Activated CD8-positive, alpha-beta memory T cell treated with anti-CD3 and anti-CD28 coated beads for 48 hours (primary cell): ENCODE results near the gene TTC39C.

Experiments
- DNase-seq, 3 experiments: peaks; one replicate each; pipeline ENCODE4 v3.0.0-alpha.2; 2020; ENCODE audit warnings: low read depth in 2 of 3, low spot score in 2 of 3

The TTC39C gene

GRCh38 chr18:24076950-24077349 lies 62.4 kb downstream of the TTC39C start:
- DNase-seq = no peak

DNA sequence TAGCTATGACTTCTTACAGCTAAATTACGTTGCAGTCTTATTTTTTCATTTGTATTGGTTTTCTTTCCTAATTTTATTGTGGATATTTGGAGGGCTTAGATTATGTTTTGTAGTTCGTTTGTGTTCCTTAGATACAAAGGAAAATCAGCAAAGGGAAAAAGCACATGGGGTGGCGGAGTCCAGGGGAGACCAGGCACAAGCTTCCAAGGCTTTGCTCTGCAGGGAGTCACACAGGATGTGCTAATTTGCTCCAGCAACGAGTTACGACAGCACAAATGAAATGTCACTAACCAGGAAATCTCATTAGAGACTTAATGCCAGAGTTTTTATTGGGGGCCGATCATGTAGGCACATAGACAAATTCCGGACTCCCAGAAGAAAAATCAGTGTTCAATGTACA lies 63.8 kb downstream of the TTC39C start:
- DNase-seq = no peak

DNA sequence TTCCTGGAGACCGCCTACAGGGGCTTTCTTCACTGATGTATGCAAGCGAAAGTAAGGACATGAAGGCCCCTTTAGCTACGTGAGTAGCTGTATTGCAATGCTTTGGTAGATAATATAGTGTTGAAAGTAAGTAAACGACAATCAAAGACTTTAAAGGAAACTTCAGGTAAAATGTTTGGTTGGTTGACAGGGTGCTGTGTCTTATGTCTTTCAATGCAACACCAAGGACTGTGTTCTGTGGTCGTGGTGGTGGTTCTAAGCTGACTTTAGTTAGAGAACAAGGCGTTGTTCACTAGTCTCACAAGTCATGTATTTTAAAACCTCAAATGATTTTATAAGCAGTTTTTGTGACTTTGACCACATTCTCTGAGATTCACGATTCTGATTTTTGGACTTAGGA lies 66.3 kb downstream of the TTC39C start:
- no peak for DNase-seq

- DNase-seq = no peak
Observed at GRCh38 chr18:24083550-24083949, 69.0 kb downstream of the TTC39C start.

GRCh38 chr18:24086082-24086481 lies 71.5 kb downstream of the TTC39C start:
- DNase-seq = no peak

- DNase-seq = no peak
Observed at GRCh38 chr18:24089076-24089475, 74.5 kb downstream of the TTC39C start.

GRCh38 chr18:24089515-24090337 lies 75.2 kb downstream of the TTC39C start:
- no peak for DNase-seq

DNA sequence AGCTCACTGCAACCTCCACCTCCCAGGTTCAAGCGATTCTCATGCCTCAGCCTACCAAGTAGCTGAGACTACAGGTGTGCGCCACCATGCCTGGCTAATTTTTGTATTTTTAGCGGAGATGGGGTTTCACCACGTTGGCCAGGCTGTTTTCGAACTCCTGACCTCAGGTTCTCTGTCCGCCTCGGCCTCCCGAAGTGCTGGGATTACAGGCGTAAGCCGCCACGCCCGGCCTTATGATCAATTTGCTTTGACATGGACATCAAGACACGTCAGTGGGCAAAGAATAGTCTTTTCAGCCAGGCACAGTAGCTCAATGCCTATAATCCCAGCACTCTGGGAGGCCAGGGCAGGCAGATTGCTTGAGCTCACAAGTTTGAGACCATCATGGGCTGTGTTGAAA lies 76.3 kb downstream of the TTC39C start:
- DNase-seq = no peak

- no peak for DNase-seq
Observed at GRCh38 chr18:24094561-24094960, 80.0 kb downstream of the TTC39C start.

DNA sequence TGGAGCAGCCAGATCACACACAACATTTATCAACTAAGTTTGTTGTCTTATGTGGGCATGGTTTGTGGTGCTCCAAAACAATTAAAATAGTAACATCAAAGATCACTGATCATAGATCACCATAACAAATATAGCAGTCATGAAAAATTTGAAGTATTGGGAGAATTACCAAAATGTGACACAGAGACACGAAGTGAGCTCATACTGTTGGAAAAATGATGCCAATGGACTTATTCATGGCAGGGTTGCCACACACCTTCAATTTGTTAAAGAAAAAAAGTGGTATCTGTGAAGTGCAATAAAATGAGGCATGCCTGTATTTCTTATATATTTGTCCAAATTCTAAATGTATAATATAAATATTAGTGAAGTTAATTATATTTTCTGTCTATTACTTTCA lies 81.4 kb downstream of the TTC39C start:
- DNase-seq = no peak

- DNase-seq = no peak
Observed at GRCh38 chr18:24103320-24104021, 88.9 kb downstream of the TTC39C start.

DNA sequence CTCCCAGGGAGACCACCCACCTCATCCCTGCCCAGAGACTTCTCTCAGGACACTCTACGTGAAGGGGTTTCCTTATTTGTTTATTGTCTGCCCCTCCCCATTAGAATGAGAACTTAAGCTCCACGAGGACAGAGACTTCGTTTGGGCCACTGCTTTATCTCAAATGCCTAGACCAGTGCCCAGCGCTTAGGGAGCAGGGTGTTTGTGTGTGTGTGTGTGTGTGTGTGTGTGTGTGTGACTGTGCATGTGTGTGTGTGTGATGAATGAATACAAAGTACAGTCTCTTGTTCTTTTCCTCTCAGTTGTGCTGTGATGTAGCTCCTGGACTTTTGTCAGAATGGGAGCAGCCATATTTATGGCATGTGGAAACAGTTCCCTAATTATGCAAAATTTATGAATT lies 89.9 kb downstream of the TTC39C start:
- DNase-seq = no peak

DNA sequence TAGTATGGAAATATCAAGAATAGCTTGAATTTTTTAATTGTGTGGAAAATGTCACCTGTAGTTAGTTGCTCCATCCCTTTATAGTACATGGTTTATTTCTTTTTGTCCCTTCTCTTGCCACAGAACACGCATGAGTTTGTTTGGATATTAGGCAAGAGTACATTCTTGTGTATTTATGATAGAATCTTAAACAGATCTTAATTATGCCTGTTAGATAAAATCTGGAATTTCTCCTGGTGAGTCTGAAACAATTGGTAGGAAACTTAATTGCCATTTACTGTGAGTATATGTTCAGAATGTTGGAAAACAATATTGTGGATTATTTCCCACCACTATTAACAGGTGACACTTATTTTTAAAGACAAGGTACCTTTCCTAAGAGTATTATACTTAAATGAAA lies 94.1 kb downstream of the TTC39C start:
- DNase-seq = no peak

DNA sequence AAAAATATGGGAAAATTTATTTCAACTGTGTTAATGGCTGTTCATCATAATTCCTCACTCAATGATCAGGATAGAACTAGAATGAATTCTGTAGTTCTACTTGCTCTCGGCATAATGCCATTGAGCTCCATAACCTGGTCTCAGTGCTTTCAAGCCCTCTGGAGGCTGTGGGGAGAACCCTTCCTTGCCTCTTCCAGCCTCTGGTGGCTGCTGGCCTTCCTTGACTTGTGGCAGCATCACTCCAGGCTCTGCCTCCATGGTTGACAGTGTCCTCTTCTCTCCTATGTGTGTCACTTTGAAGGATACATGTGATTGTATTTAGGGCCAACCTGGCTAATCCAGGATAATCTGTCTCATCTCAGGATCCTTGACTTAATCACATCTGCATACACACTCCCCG lies 97.4 kb downstream of the TTC39C start:
- DNase-seq = no peak

- no peak for DNase-seq
Observed at GRCh38 chr18:24112464-24112863, 97.9 kb downstream of the TTC39C start.

GRCh38 chr18:24112874-24113615 lies 98.5 kb downstream of the TTC39C start:
- DNase-seq = no peak

GRCh38 chr18:24114924-24115549 lies 100.5 kb downstream of the TTC39C start:
- no peak for DNase-seq

GRCh38 chr18:24115628-24116027 lies 101.1 kb downstream of the TTC39C start:
- DNase-seq = no peak

GRCh38 chr18:24118750-24119577 lies 104.4 kb downstream of the TTC39C start:
- peak; percentile 29 to 46 (median 40) for DNase-seq

DNA sequence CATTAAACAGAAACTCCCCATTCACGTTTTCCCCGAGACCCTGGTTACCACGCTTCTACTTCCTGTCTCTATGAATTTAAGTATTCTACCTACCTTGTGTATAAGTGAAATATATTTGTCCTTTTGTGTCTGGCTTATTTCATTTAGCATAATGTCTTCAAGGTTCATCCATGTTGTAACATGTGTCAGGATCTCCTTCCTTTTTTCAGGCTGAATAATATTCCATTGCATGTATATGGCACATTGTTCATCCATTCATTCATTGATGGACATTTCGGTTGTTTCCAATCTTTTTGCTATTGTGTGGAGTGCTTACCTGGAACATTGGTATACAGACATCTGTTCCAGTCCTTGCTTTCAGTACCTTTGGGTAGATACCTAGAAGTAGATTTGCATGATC lies 106.1 kb downstream of the TTC39C start:
- DNase-seq = no peak

DNA sequence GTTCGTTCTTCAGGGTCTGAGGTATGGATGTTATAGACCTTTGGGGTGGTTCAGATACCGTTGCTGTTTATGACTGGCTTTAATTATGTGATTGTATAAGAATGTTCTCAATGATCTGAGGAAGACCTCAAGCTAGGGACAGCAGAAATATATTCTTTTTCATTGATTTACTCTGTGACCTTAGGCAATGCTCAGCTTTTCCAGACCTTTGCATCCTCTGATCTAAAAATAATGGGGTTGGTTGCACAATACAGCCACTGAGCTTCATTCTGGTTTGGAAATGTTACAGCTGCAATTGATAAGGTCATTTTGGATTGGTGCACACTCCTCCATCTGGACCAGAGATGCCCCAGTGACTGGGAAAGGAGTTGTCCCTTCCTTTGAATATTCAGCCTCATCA lies 107.1 kb downstream of the TTC39C start:
- no peak for DNase-seq
